GM19023 (cell line): Measurements from ENCODE around the gene MAP3K5.
"Not testable (repeated sequence)": the region's sequence is repeated elsewhere in the genome, so short reads cannot be mapped to it uniquely, and the experiment has no call there.

Experiments used
- ATAC-seq: cut with Tn5 transposase; IDR thresholded peaks from one replicate; pipeline ENCODE4 v1.9.1; 2021; ENCODE audit warnings: mild to moderate bottlenecking, moderate library complexity; ENCODE audit not compliant: unreplicated experiment

Gene MAP3K5

DNA sequence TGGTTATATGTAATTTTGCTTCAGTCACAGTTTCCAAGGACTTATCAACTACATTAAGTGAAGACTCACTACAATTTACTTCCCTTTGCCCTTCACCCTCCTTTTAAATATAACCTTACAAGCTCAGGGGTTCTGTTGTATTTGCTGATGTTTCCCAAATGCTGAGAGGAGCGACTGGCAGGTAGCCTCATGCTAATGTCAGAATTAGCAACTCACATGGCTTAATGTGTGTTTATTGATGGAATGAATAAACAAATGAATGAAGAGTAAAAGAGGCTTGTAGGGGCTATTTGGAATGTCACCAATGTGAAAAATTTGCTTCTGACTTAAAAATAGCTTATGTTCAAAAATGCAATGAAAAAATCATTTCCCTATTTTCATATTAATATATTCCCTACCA, 200.7 kb downstream of the MAP3K5 start:
- no peak for ATAC-seq

DNA sequence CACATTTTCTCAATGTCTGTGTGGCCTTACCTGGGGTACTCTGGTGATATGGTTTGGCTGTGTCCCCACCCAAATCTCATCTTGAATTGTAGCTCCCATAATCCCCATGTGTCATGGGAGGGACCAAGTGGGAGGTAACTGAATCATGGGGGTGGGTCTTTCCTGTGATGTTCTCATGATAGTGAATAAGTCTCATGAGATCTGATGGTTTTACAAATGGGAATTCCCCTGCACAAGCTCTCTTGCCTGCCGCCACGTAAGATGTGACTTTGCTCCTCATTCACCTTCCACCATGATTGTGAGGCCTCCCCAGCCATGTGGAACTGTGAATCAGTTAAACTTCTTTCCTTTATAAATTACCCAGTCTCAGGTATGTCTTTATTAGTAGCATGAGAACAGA, 201.4 kb downstream of the MAP3K5 start:
- not testable (repeated sequence) for ATAC-seq

DNA sequence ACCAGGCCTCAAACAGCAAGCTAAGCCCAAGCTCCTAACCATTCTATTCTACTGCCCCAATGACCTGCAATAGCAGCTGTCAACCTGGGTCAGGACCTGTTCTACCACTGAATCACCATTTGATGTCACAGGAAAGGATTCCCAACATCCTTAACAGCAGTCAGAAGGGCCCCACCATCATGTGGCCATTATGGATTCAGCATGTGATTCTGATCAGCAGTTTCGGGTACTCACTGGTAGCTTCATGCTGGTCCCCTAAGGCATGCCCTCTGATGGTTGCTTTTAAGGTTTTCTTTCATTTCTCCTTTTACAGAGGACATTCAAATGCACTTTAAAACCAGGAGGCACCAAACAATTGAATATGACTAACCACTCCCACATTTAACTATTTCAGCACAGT, 204.8 kb downstream of the MAP3K5 start:
- ATAC-seq = no peak

DNA sequence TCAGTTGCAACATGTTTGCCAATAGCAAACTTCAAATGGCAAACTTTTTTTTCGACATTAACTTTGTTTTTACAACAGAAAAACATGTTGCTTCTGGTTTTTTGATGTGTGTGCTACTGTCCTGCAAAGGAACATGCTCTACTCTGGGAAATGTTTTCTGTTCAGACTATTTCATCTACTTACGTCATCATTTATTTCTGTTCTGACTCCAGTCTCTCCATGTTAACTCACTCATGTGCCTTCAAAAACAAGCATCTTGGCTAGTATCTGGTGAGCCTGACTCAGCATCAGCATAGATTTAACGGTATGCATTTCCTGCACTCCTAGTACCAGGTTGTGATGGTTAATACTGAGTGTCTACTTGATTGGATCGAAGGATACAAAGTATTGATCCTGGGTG, 206.0 kb downstream of the MAP3K5 start:
- no peak for ATAC-seq

DNA sequence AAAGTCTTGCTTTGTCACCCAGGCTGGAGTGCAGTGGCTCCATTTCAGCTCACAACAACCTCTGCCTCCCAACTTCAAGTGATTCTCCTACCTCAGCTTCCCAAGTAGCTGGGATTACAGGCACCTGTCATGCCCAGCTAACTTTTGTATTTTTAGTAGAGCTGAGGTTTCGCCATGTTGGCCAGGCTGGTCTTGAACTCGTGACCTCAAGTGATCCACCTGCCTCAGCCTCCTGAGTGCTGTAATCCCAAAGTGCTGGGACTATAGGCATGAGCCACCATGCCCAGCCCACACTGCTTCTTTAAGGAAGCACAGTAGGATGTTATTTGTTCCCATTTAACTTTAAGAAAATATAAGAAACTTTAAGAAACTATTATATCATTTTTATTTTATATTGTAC, 206.8 kb downstream of the MAP3K5 start:
- ATAC-seq = not testable (repeated sequence)

DNA sequence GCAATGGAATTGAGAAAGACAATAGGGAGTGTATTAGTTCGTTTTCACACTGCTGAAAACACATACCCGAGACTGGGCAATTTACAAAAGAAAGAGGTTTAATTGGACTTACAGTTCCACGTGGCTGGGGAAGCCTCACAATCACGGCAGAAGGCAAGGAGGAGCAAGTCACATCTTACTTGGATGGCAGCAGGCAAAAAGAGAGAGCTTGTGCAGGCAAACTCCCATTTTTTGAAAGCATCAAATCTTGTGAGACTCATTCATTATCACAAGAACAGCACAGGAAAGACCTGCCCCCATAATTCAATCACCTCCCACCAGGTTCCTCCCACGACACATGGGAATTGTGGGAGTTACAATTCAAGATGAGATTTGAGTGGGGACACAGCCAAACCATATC, 208.0 kb downstream of the MAP3K5 start:
- not testable (repeated sequence) for ATAC-seq

DNA sequence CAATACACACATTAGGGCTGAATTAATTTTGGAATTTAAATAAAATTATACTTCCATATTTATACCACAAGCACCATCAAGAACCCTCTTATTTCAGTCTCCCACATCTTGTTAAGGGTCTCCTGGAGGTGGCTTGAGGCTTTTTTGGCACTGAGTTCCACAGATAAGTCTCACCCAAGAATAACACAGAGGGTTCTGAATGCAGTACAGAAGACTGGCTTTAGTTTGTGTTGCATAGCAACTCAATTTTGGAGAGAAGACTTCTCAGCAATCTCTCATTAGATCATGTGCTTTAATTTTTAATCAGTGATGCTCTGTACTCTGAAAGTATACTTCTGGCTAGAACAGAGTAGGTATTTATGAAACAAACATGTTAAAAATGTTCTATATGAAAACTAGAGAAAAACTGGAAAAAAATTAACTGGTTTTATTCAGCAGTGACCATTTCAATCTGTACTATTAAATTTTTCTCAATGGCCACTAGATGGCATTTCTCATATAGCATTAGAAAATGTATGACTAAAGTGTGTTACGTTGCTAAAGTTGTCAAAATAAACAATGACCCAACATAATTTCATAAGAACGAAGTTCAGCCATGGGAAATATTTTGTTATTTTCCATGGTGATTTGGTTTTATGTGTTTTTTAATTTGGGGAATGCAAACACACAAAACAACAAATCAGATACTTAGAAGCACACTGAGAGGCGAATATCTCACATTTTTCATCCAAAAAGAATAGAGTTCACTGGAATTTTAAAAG, 209.4 kb downstream of the MAP3K5 start:
- no peak for ATAC-seq

DNA sequence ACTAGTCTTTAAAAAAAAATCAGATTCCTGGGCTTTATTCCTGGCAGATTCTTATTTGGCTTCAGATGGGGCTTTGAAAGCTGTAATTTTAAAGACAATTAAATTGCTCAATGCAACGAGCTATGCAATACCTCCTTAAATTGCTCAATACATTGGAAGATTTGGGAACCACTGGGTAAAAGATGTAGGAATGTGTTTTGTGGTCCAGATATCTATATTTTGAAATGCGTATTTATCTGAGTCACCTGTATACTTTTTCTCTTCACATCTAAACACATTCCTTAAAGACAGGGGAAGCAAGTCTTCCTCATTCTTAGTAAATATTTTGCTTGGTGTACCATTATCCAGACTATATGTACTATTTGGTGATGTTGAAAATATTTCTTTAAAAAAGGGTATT, 212.5 kb downstream of the MAP3K5 start:
- ATAC-seq = no peak

DNA sequence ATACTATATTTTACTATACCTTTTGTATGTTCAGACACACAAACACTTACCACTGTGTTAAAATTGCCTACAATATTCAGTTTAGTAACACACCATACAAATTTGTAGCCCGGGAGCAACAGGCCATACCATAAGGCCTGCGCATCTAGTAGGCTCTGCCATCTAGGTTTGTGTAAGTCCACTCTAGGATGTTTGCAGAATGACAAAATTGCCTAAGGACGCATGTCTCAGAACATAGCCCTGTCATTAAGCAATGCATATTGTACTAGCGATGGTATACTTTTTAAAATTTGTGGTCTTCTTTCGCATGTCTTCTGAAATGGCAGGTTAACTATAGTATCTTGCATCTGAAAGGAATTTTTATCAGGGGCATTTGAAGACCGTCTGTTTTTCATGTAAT, 215.5 kb downstream of the MAP3K5 start:
- no peak for ATAC-seq

DNA sequence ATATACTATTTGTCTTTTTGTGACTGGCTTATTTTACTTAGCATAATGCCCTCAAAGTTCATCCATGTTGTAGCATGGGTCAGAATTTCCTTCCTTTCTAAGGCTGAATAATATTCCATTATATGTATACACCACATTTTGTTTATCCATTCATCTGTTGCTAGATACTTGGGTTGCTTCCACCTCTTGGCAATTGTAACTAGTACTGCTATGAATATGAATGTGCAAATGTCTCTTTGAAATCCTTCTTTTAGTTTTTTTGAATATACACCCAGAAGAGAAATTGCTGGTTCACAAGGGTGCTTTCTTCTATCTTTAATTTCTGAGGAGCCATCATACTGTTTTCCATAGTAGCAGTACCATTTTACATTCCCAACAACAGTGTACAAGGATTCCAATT, 220.8 kb downstream of the MAP3K5 start:
- no peak for ATAC-seq

DNA sequence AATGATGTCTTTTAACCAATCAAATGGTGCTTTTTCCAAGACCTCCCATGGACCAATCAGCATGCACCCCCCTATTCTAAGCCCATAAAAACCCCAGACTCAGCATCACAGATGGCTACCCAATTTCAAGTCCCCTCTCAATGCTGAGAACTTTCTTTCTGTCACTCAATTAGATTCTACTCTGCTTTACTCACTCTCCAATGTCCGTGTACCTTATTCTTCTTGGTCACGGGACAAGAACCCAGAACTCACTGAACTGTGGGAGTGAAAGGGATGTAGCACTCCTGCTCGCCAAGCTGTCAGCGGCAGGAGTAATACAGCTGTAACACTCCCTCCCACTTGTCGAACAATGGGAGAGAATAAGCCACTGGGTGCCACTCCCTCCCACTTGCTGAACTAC, 221.2 kb downstream of the MAP3K5 start:
- no peak for ATAC-seq

DNA sequence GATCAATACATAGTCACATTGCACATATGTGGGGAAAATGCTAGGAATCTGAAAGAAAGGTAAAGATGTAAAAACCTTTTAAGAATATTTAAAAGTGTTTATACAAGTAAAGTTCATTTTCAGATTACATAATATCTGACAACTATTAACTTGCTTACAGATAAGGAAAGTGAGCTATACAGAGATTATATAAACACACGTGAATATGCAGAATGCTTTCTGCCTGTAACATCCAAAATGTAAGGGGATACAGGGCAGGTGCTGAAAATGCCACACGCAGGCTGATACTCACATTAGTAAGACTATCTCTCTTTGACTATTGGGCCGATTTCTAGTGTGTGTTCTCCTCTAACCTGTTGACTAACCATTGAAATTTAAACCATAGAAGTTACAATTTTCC, 224.1 kb downstream of the MAP3K5 start:
- ATAC-seq = no peak

DNA sequence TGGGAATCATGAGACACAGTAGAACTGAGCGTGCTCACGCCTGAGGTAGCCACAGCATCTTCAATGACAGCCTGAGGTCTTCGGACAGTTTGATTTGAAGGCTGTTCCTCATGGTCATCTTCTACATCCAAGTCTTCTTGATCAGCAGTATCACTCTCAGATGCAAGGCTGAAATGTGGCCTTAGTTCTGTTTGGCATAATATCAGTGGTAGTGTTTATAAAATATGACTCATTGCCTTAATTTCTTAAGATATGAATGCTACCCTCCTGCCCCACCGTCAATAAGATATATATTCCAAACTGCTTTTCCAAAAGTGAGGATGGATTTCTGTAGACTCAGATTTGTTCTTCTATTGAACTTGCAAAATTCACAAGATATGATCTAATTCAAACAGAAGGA, 224.6 kb downstream of the MAP3K5 start:
- no peak for ATAC-seq

DNA sequence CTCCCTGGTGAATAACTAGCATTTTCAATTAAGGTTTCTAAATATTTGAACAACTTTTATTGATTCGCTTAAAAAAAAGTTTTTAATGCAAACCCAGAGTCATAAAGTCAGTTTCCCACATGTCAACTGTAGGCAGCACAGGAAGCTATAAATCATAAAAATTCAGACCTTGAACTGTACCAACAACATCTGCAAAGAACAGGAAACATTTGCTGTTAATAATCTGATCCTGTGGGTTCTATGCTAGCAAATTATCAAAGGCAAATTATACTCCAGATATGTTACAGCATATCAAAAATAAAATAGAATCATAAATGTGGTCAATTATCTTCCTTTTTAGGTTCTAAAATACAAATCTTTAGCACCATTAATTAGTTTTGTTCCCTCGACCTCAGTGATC, 225.4 kb downstream of the MAP3K5 start:
- no peak for ATAC-seq

DNA sequence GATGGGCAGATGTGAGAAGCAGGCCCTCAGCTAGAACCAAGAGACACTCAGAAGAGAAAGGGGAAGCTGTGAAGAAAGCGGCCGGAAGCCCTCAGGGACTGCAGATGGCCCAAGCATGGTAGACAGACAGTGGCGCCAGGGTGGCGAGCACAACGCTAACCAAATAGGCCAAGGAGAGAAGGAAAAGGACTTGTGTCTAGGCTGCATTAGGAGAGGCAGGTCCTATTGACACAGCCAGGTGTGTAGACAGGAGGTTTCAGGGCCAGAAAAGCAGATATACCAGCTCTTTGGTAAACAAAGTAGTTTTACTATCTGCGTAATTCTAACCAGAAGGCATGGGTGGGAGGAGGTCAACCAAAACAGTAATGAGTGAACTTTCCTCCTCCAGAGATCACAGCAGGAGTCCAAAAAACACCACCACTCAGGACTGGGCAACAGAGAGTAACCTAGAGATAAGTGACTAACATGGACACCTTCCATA, 226.2 kb downstream of the MAP3K5 start:
- no peak for ATAC-seq

DNA sequence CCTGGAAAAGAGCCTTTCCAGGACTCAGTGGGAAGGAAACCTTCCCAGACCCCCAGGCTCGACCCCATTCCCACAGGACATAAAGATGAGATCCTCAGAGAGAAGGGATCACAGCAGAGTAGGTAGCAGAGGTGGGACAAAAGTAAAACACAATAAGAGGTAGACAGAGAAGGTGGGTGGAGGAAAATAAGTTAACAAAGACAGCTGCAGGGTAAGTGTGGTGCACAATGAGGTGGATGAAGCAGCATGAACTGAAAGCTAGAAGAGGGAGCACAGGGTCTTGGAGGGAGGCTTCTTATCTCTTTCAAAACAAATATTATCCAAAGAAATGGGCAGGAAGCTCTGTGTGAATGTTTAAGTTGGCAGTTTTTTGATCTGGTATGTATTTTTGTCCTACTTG, 228.1 kb downstream of the MAP3K5 start:
- ATAC-seq = no peak

DNA sequence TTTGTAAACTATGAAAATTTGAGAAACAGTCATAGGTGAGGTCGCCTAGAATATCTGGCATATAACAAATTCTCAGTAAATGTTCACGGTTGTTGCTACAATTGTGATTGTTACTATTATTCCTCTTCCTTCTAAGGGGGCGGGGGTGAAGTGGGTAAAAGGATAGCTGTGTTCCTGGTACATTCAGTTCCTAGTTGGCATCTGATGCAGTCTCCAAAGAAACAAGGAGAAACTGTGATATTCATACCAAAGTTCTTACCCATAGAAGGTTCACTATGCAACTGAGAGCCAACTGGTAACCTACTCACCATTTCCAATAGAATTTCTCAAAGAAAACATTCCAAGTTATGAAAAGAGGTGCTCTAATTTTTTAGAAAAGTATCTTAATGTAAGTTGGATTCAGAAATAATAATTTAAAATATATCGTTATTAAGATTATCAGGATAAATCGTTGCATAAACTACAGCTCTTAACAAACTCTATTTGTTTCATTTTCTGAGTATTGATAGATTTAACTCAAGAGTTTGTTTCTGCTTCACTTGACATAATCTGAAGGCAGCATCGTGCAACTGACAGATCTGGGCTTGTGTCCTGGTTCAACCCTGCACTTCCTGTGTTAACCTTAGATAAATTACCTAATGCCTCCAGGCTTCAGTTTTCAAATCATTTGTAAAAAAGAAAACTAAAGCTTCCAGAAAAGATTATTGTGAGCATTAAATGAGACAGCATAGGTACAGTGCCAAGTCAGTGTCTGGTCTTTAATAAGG, 228.7 kb downstream of the MAP3K5 start:
- ATAC-seq = no peak

DNA sequence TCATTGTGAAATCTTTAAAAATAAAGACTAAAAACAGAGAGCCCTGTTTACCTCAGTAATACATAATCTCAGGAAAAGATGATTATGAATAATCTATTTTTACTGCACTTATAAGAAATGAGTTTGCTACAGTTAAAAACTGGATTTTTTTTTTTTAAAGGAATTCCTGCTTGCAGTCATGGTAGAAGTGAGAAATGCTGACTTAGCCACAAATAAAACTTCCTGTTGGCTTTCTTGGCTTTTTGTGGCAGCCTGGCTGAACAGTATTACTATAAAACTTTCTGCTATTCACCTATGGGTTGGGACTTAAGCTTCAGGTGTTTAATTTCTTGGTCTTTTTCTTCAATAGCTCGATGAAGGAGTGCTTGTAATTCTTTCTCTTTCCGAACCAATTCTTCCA, 230.1 kb downstream of the MAP3K5 start:
- ATAC-seq = no peak

DNA sequence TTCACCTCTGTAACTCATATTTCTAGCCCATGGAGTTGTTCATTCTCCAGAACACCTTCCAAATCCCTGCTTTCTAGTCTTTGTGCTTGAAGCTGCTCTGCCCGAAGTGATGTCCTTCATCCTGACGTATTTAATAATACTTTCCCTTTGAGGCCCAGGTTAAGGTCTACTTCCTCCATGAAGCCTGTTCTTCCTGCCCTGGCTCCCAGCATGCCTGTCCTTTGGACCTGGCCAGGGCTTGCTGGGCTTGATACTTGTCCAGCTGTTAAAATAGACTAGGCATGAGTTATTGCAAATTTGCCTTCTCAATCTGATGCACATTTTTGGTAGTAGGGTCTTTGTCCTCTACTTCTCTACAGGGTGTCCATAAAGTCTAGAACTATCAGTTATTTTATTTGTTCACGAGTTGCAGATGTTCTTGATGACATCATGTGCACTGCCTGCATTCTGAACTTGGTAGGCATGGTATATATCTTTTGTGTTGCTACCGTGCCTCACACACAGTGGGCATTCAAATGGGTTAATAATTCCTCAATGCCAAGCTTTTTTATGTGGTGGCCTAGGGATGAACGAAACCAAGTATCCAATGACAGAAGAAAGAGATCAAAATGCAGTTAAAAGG, 239.0 kb downstream of the MAP3K5 start:
- ATAC-seq = no peak

DNA sequence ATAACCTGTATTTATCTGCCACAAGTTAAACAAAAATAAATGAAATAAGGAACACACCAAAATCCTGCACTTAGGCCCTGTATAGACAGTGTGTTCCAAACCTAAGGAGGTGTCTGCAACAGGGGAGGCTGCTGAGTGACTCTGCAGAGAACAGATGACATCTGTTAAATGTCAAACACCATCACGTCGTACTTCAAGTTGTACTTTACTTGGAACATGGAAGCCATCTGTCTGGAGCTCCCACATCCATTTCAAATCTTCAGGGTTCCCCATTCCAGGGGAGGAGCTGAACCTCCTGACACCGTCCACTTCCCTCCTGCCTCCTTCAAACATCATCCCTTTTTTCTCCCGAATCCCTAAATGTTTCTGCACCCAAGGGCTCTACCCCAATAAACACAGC, 240.2 kb downstream of the MAP3K5 start:
- ATAC-seq = no peak

DNA sequence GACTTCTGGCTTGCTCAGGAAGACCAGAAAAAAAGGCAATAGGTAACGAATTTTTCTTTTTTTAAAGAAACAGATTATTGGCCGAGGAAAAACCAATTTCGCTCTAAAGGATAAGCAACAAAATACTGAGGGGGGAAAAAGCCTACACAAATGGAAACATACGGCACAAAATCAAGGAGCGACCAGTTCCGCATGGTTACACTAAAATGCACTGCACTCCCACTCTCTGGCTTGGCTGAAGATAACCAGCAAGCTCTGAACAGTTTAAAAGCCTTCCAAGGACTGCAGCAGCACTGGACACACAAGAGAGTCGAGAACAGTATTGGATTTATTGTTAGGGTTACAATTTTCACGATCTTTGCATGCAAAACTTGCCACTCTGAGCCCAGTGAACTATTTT, 241.2 kb downstream of the MAP3K5 start:
- no peak for ATAC-seq
